HepG2 (cell line): ENCODE results near the gene HBA1. TPM values are rescaled to one million over a fixed set of nuclear protein-coding genes. Genes with fewer than 3 reads are reported as not detected.
A peak's percentile ranks its signal among the peaks of the same experiment; 100 is the strongest.

Source experiments
- ATAD3A ChIP-seq: sonication (generic); formaldehyde crosslinking; IDR thresholded peaks from 2 replicates; pipeline ENCODE4 v1.4.0; 2020; ENCODE audit warnings: missing genetic modification reagents
- HNRNPK ChIP-seq: fragments of 200-400 bp; formaldehyde crosslinking; IDR thresholded peaks from 2 replicates; pipeline ENCODE4 v1.6.1; 2018; ENCODE audit warnings: low read length, low read depth, moderate library complexity, mild to moderate bottlenecking; ENCODE audit not compliant: poor library complexity, severe bottlenecking
- IRX3 ChIP-seq: sonication (generic); formaldehyde crosslinking; IDR thresholded peaks from 2 replicates; pipeline ENCODE4 v1.8.1; 2023; ENCODE audit warnings: mild to moderate bottlenecking, low read depth, missing genetic modification reagents, borderline replicate concordance
- KMT2B ChIP-seq: IDR thresholded peaks from 2 replicates; pipeline ENCODE4 v1.6.1; 2016; ENCODE audit warnings: missing genetic modification reagents, missing compliant biosample characterization
- MAFF ChIP-seq: IDR thresholded peaks from 2 replicates; pipeline ENCODE4 v1.6.1; 2011; ENCODE audit warnings: low read depth, low read length, improper control_type of control experiment
- POLR2A ChIP-seq, 2 experiments: IDR thresholded peaks; 2 replicates each; pipeline ENCODE4 v1.6.1; 2011; ENCODE audit warnings: low read depth in 2 of 2, low read length in 2 of 2, mild to moderate bottlenecking in 1 of 2, moderate library complexity in 1 of 2; ENCODE audit not compliant: insufficient read depth in 1 of 2
- RBAK ChIP-seq: sonication (generic); formaldehyde crosslinking; IDR thresholded peaks from 2 replicates; pipeline ENCODE4 v1.5.1; 2020; ENCODE audit warnings: mild to moderate bottlenecking, missing genetic modification reagents
- REL ChIP-seq: sonication (generic); formaldehyde crosslinking; conservative IDR thresholded peaks from 2 replicates; pipeline ENCODE4 v1.8.0; 2022; ENCODE audit warnings: mild to moderate bottlenecking, missing genetic modification reagents, moderate library complexity
- RNF2 ChIP-seq: fragments of 450-650 bp; conservative IDR thresholded peaks from 2 replicates; pipeline ENCODE4 v1.6.1; 2016; ENCODE audit warnings: low read depth
- SALL1 ChIP-seq: sonication (generic); formaldehyde crosslinking; IDR thresholded peaks from 2 replicates; pipeline ENCODE4 v1.8.0; 2022; ENCODE audit warnings: mild to moderate bottlenecking, missing genetic modification reagents
- SPEN ChIP-seq: sonication (generic); formaldehyde crosslinking; IDR thresholded peaks from 2 replicates; pipeline ENCODE4 v1.5.1; 2020; ENCODE audit warnings: low read depth, mild to moderate bottlenecking, missing genetic modification reagents
- TSC22D2 ChIP-seq: sonication (generic); formaldehyde crosslinking; IDR thresholded peaks from 2 replicates; pipeline ENCODE4 v1.5.1; 2020; ENCODE audit warnings: missing genetic modification reagents, mild to moderate bottlenecking, borderline replicate concordance
- U2AF1 ChIP-seq: fragments of 200-400 bp; formaldehyde crosslinking; optimal IDR thresholded peaks from 2 replicates; pipeline ENCODE3; 2017; ENCODE audit warnings: mild to moderate bottlenecking, low read depth, low read length
- ZFP41 ChIP-seq: sonication (generic); formaldehyde crosslinking; IDR thresholded peaks from 2 replicates; pipeline ENCODE4 v1.4.0; 2020; ENCODE audit warnings: mild to moderate bottlenecking, missing genetic modification reagents, borderline replicate concordance
- ZFYVE20 ChIP-seq: sonication (generic); formaldehyde crosslinking; IDR thresholded peaks from 2 replicates; pipeline ENCODE4 v1.8.0; 2023; ENCODE audit warnings: low read depth, mild to moderate bottlenecking, moderate library complexity, missing genetic modification reagents, borderline replicate concordance
- ZNF383 ChIP-seq: sonication (generic); formaldehyde crosslinking; IDR thresholded peaks from 2 replicates; pipeline ENCODE4 v1.4.0; 2020; ENCODE audit warnings: missing genetic modification reagents, mild to moderate bottlenecking, borderline replicate concordance
- ZNF562 ChIP-seq: sonication (generic); formaldehyde crosslinking; IDR thresholded peaks from 2 replicates; pipeline ENCODE4 v1.8.0; 2022; ENCODE audit warnings: missing genetic modification reagents, borderline replicate concordance
- ZNF589 ChIP-seq: sonication (generic); formaldehyde crosslinking; conservative IDR thresholded peaks from 2 replicates; pipeline ENCODE4 v1.8.0; 2022; ENCODE audit warnings: mild to moderate bottlenecking, moderate library complexity, missing genetic modification reagents
- ZNF678 ChIP-seq: sonication (generic); formaldehyde crosslinking; IDR thresholded peaks from 2 replicates; pipeline ENCODE4 v1.4.0; 2020; ENCODE audit warnings: mild to moderate bottlenecking, missing genetic modification reagents
- ZSCAN31 ChIP-seq: sonication (generic); formaldehyde crosslinking; IDR thresholded peaks from 2 replicates; pipeline ENCODE4 v1.5.0; 2020; ENCODE audit warnings: low read depth, mild to moderate bottlenecking, missing genetic modification reagents
- polyA plus RNA-seq, 8 experiments: library from polyadenylated mRNA; depleted of rRNA in 3 of 8; stranded (reverse) in 7 of 8; unstranded in 1 of 8; fragments of >200 nt; fragmentation: Illumina TruSeq in 4 of 8; extraction: Trizol in 4 of 8; gene quantifications; 2 replicates each; pipeline versions ENCODE4 v1.2.1 to v1.2.3, GENCODE V29; 2011 to 2016; ENCODE audit warnings: low read depth in 4 of 8, missing spikeins in 1 of 8, mixed read lengths in 1 of 8; ENCODE audit not compliant: insufficient read depth in 1 of 8
- total RNA-seq, 5 experiments: library from RNA; depleted of rRNA; stranded (reverse); fragments of >200 nt; fragmentation: Illumina TruSeq; extraction: Trizol; gene quantifications; 2 replicates each; pipeline ENCODE4 v1.2.3, GENCODE V29; 2016; ENCODE audit warnings: low read depth in 1 of 5
- TF ChIP-seq, protein P1 (sequence below): sonication (generic); formaldehyde crosslinking; IDR thresholded peaks from 2 replicates; pipeline ENCODE4 v1.4.0; 2020; ENCODE audit warnings: missing genetic modification reagents
- TF ChIP-seq, protein P2 (sequence below): sonication (generic); formaldehyde crosslinking; IDR thresholded peaks from 2 replicates; pipeline ENCODE4 v1.5.1; 2020; ENCODE audit warnings: missing genetic modification reagents, mild to moderate bottlenecking, borderline replicate concordance
- TF ChIP-seq, protein P3 (sequence below): sonication (generic); formaldehyde crosslinking; IDR thresholded peaks from 2 replicates; pipeline ENCODE4 v1.5.1; 2020; ENCODE audit warnings: mild to moderate bottlenecking, missing genetic modification reagents, moderate library complexity
- TF ChIP-seq, protein P4 (sequence below): sonication (generic); formaldehyde crosslinking; IDR thresholded peaks from 2 replicates; pipeline ENCODE4 v1.9.0; 2021; ENCODE audit warnings: missing genetic modification reagents, borderline replicate concordance

HBA1 gene
- total and polyA plus RNA-seq, 2 of the 13 experiments (the other 11 are each of a cell fraction or from before 2014, with no cell fraction given), result 0.59 TPM; not detected in 1

DNA sequence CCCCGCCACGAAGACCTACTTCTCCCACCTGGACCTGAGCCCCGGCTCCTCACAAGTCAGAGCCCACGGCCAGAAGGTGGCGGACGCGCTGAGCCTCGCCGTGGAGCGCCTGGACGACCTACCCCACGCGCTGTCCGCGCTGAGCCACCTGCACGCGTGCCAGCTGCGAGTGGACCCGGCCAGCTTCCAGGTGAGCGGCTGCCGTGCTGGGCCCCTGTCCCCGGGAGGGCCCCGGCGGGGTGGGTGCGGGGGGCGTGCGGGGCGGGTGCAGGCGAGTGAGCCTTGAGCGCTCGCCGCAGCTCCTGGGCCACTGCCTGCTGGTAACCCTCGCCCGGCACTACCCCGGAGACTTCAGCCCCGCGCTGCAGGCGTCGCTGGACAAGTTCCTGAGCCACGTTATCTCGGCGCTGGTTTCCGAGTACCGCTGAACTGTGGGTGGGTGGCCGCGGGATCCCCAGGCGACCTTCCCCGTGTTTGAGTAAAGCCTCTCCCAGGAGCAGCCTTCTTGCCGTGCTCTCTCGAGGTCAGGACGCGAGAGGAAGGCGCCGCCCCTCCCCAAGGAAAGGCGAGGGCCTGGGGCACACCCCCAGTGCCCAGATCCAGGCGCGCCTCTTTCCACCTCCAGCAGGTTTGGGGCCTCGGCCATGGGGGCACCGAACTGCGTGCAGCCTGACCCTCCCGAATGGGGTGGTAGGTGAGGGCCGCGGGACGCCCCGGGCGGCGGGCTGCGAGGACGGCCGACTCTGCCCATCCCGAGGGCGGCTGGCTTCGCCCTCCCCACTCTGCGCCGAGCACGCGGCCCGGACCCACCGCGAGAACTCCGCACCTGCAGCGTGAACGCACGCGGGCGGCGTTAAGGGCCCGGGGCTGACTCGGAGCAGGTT is 4.4 kb downstream of the HBA1 start (continued):
- TF ChIP-seq, protein P1, sequence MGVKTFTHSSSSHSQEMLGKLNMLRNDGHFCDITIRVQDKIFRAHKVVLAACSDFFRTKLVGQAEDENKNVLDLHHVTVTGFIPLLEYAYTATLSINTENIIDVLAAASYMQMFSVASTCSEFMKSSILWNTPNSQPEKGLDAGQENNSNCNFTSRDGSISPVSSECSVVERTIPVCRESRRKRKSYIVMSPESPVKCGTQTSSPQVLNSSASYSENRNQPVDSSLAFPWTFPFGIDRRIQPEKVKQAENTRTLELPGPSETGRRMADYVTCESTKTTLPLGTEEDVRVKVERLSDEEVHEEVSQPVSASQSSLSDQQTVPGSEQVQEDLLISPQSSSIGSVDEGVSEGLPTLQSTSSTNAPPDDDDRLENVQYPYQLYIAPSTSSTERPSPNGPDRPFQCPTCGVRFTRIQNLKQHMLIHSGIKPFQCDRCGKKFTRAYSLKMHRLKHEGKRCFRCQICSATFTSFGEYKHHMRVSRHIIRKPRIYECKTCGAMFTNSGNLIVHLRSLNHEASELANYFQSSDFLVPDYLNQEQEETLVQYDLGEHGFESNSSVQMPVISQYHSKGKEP (CRISPR knock-in tag), result peak; percentile 93
- TF ChIP-seq POLR2A (IDR thresholded peaks at IDR 0.05; ENCODE audit: insufficient read depth in 1 of 2, low read depth in 2 of 2, low read length in 2 of 2) (peak in 1 of 2 experiments; percentile 79; a peak in 2 of 4 replicates), ZNF678 (peak; percentile 95), ZFP41 (CRISPR knock-in tag) (peak; percentile 98), REL (CRISPR knock-in tag) (peak; percentile 99), ZNF589 (CRISPR knock-in tag) (peak; percentile 98), KMT2B (CRISPR knock-in tag) (peak; percentile 65; the same call in 1 of the 2 replicates), SPEN (CRISPR knock-in tag) (peak; percentile 86), SALL1 (CRISPR knock-in tag) (peak; percentile 99), HNRNPK (no peak), RBAK (CRISPR knock-in tag) (no peak), TSC22D2 (CRISPR knock-in tag) (peak; percentile 93), ZSCAN31 (CRISPR knock-in tag) (peak; percentile 99), IRX3 (CRISPR knock-in tag) (peak; percentile 97; the same call in 1 of the 2 replicates), MAFF (no peak), ZFYVE20 (CRISPR knock-in tag) (peak; percentile 97), RNF2 (peak; percentile 99), U2AF1 (no peak), ZNF383 (no peak), ZNF562 (CRISPR knock-in tag) (peak; percentile 93; the same call in 1 of the 2 replicates), ATAD3A (peak; percentile 82; the same call in 1 of the 2 replicates)
- TF ChIP-seq, protein P2, sequence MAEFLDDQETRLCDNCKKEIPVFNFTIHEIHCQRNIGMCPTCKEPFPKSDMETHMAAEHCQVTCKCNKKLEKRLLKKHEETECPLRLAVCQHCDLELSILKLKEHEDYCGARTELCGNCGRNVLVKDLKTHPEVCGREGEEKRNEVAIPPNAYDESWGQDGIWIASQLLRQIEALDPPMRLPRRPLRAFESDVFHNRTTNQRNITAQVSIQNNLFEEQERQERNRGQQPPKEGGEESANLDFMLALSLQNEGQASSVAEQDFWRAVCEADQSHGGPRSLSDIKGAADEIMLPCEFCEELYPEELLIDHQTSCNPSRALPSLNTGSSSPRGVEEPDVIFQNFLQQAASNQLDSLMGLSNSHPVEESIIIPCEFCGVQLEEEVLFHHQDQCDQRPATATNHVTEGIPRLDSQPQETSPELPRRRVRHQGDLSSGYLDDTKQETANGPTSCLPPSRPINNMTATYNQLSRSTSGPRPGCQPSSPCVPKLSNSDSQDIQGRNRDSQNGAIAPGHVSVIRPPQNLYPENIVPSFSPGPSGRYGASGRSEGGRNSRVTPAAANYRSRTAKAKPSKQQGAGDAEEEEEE (CRISPR knock-in tag), result no peak
- TF ChIP-seq, protein P3, sequence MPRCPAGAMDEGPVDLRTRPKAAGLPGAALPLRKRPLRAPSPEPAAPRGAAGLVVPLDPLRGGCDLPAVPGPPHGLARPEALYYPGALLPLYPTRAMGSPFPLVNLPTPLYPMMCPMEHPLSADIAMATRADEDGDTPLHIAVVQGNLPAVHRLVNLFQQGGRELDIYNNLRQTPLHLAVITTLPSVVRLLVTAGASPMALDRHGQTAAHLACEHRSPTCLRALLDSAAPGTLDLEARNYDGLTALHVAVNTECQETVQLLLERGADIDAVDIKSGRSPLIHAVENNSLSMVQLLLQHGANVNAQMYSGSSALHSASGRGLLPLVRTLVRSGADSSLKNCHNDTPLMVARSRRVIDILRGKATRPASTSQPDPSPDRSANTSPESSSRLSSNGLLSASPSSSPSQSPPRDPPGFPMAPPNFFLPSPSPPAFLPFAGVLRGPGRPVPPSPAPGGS, result peak; percentile 99
- TF ChIP-seq, protein P4, sequence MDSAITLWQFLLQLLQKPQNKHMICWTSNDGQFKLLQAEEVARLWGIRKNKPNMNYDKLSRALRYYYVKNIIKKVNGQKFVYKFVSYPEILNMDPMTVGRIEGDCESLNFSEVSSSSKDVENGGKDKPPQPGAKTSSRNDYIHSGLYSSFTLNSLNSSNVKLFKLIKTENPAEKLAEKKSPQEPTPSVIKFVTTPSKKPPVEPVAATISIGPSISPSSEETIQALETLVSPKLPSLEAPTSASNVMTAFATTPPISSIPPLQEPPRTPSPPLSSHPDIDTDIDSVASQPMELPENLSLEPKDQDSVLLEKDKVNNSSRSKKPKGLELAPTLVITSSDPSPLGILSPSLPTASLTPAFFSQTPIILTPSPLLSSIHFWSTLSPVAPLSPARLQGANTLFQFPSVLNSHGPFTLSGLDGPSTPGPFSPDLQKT (CRISPR knock-in tag), result peak; percentile 10; the same call in 1 of the 2 replicates
